Activated CD4-positive, CD25-positive, alpha-beta regulatory T cell treated with anti-CD3 and anti-CD28 coated beads, Interleukin-2, amount 50 U/mL, for 16 hours (primary cell): ENCODE results near the gene GPR146.
"Not testable (repeated sequence)": the region's sequence is repeated elsewhere in the genome, so short reads cannot be mapped to it uniquely, and the experiment has no call there.

Source experiments
- DNase-seq: peaks from one replicate; pipeline ENCODE4 v3.0.0-alpha.2; 2020; ENCODE audit warnings: low read depth, low spot score

GPR146 gene

GRCh38 chr7:1025743-1026581 is 18.4 kb upstream of the GPR146 start:
- DNase-seq = no peak

GRCh38 chr7:1026721-1027161 is 17.6 kb upstream of the GPR146 start:
- no peak for DNase-seq

GRCh38 chr7:1027242-1028043 is 16.9 kb upstream of the GPR146 start:
- no peak for DNase-seq

GRCh38 chr7:1028044-1028770 is 16.1 kb upstream of the GPR146 start:
- peak; percentile 57 for DNase-seq

GRCh38 chr7:1028775-1029636 is 15.3 kb upstream of the GPR146 start:
- peak; percentile 19 for DNase-seq

GRCh38 chr7:1029637-1030443 is 14.5 kb upstream of the GPR146 start:
- DNase-seq = no peak

- no peak for DNase-seq
Measured at GRCh38 chr7:1030444-1031070, 13.8 kb upstream of the GPR146 start.

- no peak for DNase-seq
Measured at GRCh38 chr7:1031716-1032455, 12.5 kb upstream of the GPR146 start.

- DNase-seq = no peak
Measured at GRCh38 chr7:1032536-1033181, 11.7 kb upstream of the GPR146 start.

- no peak for DNase-seq
Measured at GRCh38 chr7:1033546-1034145, 10.7 kb upstream of the GPR146 start.

GRCh38 chr7:1034769-1035168 is 9.6 kb upstream of the GPR146 start:
- DNase-seq = not testable (repeated sequence)

GRCh38 chr7:1036164-1036928 is 8.0 kb upstream of the GPR146 start:
- DNase-seq = not testable (repeated sequence)

- DNase-seq = not testable (repeated sequence)
Measured at GRCh38 chr7:1040233-1040632, 4.1 kb upstream of the GPR146 start.

- no peak for DNase-seq
Measured at GRCh38 chr7:1040790-1041189, 3.6 kb upstream of the GPR146 start.

- DNase-seq = no peak
Measured at GRCh38 chr7:1041551-1042491, 2.5 kb upstream of the GPR146 start.

GRCh38 chr7:1042492-1042833 is 1.9 kb upstream of the GPR146 start:
- DNase-seq = no peak
